Right lobe of liver (tissue), 4 donors: ENCODE measurements around the gene PTRHD1.

Experiments used
- CTCF ChIP-seq, 4 donors: fragments of 200-600 bp in 3 of 4; fragments of 450-650 bp in 1 of 4; IDR thresholded peaks; one replicate each; pipeline versions ENCODE4 v1.5.1 to v1.8.0; 2016 to 2022; ENCODE audit warnings: antibody characterized with exemption in 4 of 4, mild to moderate bottlenecking in 2 of 4
- POLR2A ChIP-seq: fragments of 450-650 bp; IDR thresholded peaks from one replicate; pipeline ENCODE4 v1.6.1; 2017; ENCODE audit warnings: antibody characterized with exemption, mild to moderate bottlenecking
- donor health status: DM: no; HTN: no; CAD: no.
- donor health status: DM: no; HTN: no; CAD: no.
- donor health status: DM: no; HTN: yes; CAD: no.

- TF ChIP-seq CTCF (IDR thresholded peaks at IDR 0.05) = no peak
- TF ChIP-seq POLR2A = no peak
Measured at GRCh38 chr2:24806661-24807036, 13.5 kb upstream of the PTRHD1 start.
